Fibroblast of upper back skin (primary cell): ENCODE measurements around the gene CCDC6.
A peak's percentile ranks its signal among the peaks of the same experiment; 100 is the strongest.
"Not testable (repeated sequence)": the region's sequence is repeated elsewhere in the genome, so short reads cannot be mapped to it uniquely, and the experiment has no call there.

ENCODE experiments used
- DNase-seq: peaks from one replicate; pipeline ENCODE4 v3.0.0-alpha.2; 2013

CCDC6 gene

GRCh38 chr10:59905066-59905730, 1.2 kb downstream of the CCDC6 start:
- DNase-seq, result no peak

DNA sequence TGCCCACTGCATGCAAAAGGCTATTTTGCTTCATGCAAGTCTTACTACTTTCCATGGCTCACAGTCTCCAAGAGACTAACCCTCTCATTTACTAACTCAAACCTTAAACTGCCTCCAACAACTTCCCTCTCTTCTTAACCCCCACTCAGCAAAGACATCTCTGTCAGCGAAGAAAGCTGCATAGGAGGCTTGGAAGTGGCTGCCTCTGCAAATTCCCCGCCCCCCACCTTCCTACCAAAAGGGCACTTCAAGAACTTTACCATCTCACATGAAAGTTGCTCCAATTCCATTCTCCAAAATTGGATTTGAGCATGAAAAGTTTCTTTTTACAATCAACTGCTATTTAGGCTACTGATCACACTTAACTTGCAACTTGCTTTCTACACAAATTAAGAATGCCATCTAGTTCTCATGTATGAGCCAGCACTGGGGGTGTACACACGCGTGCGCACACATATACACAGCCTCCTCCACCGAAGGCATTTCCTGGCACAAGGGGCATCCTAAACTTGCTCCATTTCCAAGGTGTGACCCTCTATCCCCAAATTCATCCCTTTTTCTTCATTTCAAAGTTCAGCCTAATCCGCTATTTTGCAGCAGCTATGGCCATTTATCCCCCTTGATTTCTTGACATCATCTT, 1.8 kb downstream of the CCDC6 start:
- DNase-seq, result no peak

GRCh38 chr10:59903871-59904270, 2.5 kb downstream of the CCDC6 start:
- DNase-seq, result peak; percentile 28

- DNase-seq, result no peak
Measured at GRCh38 chr10:59902016-59902415, 4.3 kb downstream of the CCDC6 start.

DNA sequence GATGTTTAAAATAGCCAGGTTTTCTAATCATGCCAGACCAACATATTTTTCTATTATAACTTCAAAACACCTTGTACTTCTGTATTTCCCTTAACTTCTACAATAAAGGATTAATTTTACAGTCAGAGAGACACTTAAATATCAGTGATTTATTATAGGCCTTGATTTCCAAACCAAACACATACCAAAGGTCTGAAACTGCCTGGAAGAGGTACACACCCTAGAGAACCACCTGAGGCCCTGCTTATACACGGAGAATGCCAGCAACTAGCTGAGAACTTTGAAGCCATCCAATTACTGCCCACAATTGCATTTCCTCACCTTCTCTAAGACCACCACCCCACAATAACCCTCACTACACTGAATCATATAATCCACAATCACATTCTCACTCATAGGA, 4.9 kb downstream of the CCDC6 start:
- no peak for DNase-seq

- no peak for DNase-seq
Measured at GRCh38 chr10:59900048-59900727, 6.2 kb downstream of the CCDC6 start.

GRCh38 chr10:59898125-59898835, 8.1 kb downstream of the CCDC6 start:
- DNase-seq, result no peak

DNA sequence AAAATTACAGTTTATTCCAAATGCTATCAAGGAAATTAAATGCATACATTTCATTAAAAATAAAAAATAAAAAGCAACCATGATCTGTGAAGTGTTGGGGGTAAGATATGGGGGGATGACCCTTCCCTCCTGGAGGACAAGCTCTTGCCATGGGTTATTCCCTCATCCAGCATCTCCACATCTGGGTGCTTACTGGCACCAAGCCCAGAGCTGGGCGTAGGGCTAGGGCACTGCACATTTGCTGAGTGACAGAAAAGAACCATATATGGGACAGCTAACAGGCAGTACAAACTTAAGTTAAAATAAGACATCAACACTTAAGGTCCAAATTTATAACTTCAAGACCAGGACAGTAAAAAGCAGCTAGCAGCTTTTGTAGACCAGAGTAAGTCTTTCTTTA, 10.2 kb downstream of the CCDC6 start:
- no peak for DNase-seq

DNA sequence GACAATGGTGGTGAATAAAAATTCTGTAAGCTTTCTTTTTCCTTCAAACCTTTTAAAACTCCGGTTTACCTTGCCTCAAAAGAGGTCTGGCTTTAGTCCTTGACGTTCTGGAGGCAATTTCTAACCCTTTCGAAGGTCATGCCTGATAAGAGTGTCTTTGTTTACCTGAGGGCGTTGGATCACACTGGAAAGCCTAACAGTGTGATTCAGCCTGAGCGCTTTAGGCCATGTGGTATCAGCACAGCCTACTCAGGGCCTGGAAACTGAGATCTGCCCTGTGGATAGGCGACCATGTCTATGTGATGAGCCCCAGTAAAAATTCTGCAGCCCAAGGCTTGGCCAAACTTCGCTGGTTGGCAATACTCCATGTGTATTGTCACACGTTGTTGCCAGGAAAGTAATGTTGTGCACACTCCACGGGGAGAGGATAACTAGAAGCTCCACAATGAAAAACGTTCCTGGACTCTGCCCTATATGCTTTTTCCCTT, 10.7 kb downstream of the CCDC6 start:
- no peak for DNase-seq

DNA sequence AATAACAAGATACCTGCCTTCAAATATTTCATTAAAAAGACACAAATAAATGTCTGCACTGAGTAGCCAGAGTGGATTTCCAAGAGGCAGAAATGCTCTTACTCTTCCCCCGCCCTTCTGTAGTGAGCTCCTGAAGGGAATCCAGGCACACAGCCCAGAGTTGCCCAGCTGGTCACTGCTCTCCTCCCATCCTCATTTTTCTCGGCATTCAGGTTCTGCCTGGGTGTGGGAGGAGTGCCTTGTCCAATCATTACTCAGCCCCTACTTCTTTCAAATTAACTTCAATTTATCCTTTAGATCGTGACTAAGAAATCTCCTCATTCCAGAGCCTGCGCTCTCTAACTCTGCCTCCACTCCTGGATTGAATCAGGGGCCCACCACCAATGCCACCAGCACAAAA, 12.2 kb downstream of the CCDC6 start:
- DNase-seq, result peak; percentile 74

DNA sequence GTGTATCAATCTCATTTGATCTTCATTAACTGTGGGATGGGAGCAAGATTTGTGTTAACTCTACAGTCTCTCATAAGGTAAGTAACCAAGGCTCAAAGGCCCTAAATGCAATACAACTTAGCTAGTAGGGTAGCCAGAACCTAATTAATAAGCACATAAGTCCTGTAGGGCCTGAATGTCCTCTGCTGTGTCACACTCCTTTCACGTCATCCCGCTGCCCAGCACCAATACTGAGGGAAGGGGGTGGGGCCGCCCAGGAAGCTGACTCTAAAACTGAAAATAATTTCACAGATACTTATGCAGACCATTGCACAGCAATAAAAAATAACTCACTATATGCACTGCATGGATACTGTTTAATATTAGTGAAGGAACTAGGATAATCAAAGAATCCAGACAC, 13.7 kb downstream of the CCDC6 start:
- no peak for DNase-seq

DNA sequence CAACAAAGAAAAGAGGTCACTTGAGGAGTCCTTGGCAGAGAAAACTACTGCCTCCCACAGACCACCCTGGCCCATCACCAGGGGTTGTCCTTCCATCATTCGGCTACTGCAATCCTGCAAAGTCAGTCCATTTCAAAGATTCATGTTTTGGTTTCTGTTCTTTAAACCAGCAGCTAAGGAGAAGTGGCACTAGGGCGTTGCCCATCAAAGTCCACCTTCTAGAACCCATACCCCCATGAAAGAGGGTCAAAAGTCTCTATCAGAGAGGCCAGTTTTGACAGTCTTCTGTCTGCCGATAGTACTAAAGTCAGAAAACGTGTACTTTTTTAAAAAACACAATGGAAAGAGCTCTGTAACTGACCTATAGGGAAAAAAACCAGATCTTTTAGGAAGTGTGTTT, 14.4 kb downstream of the CCDC6 start:
- no peak for DNase-seq

- no peak for DNase-seq
Measured at GRCh38 chr10:59891349-59891748, 15.0 kb downstream of the CCDC6 start.

GRCh38 chr10:59888781-59889435, 17.4 kb downstream of the CCDC6 start:
- DNase-seq, result no peak

GRCh38 chr10:59887972-59888640, 18.2 kb downstream of the CCDC6 start:
- no peak for DNase-seq

GRCh38 chr10:59887006-59887405, 19.4 kb downstream of the CCDC6 start:
- no peak for DNase-seq

DNA sequence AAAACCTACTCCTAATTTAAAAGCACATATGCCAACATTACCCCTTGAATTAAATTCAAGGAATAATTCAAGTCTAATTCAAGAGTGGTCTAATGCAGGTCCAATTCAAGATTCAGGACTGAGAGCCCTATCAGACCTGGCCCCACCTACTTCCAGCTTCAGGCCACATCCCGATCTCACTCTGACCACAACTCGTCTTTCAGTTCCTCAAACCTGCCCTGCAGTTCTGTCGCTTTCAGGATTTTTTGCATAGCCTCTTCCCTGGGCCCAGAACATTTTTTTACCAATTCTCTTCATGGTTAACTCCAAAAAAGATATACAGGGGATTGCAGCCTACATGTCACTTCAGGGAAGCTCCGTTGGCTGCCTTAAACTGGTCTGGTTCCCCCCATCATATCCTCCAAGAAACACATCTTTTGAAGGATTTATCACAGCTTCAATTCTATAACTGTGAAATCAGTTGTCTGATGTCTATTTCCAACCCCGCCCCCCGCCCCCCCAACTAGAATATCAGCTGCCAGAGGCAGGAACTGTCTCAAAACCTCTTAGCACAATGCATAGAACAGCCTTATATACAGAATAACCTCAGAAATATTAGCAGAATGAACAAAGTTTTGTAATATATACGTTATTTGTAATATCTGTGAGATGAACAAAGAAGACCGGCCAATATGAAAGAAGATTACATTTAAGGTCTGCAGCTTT, 20.8 kb downstream of the CCDC6 start:
- no peak for DNase-seq

- not testable (repeated sequence) for DNase-seq
Measured at GRCh38 chr10:59884893-59885292, 21.5 kb downstream of the CCDC6 start.

- DNase-seq, result no peak
Measured at GRCh38 chr10:59881640-59882039, 24.7 kb downstream of the CCDC6 start.

GRCh38 chr10:59880971-59881510, 25.3 kb downstream of the CCDC6 start:
- no peak for DNase-seq

- no peak for DNase-seq
Measured at GRCh38 chr10:59880019-59880717, 26.2 kb downstream of the CCDC6 start.
